Endothelial cell of umbilical vein (primary cell): ENCODE results near the gene FBXO4. TPM values are rescaled to one million over a fixed set of nuclear protein-coding genes. Genes with fewer than 3 reads are reported as not detected.

ENCODE experiments used
- BruUV-seq: library from RNA; stranded (reverse); fragments of 400-500 nt; replicated peaks from 2 replicates; lab custom pipeline; 2021; lab: Mats Ljungman, UMichigan
- CTCF ChIA-PET: fragments of 300-600, 350-600 bp; sonication (Branson Sonifier 250); formaldehyde crosslinking; loops from one replicate; lab custom pipeline; 2021; ENCODE audit warnings: antibody characterized with exemption, inconsistent platforms; lab: Charles Lee
- POLR2A ChIA-PET: fragments of 300-600, 350-600 bp; sonication (Branson Sonifier 250); formaldehyde crosslinking; loops from one replicate; lab custom pipeline; 2021; ENCODE audit warnings: antibody characterized with exemption, inconsistent platforms; lab: Charles Lee
- DNase-seq: peaks from one replicate; pipeline ENCODE4 v3.0.0-alpha.2; 2011; ENCODE audit warnings: low read depth, low spot score
- FAIRE-seq: peaks from 2 replicates; lab custom pipeline; 2011; peaks lifted over from hg19 to GRCh38; lab: Jason Lieb, UNC
- H2AFZ ChIP-seq: 2 replicates; pipeline ENCODE4 v1.6.0; 2012; ENCODE audit warnings: low read depth, low read length, control low read depth, inconsistent platforms
- H3K27ac ChIP-seq: 2 replicates; pipeline ENCODE4 v1.5.1; 2011; ENCODE audit warnings: low read depth, mild to moderate bottlenecking, control low read depth, low read length, moderate library complexity; ENCODE audit not compliant: insufficient read depth
- H3K27me3 ChIP-seq, 2 experiments: 2 replicates each; pipeline versions ENCODE4 v1.6.0 to v1.6.1; 2011; ENCODE audit warnings: low read length in 2 of 2, mixed read lengths in 1 of 2; ENCODE audit not compliant: control insufficient read depth in 2 of 2, insufficient read depth in 2 of 2
- H3K36me3 ChIP-seq, 2 experiments: 2 replicates in 1 of 2; 3 replicates in 1 of 2; pipeline ENCODE4 v1.5.1; 2011; ENCODE audit warnings: low read length in 2 of 2, mild to moderate bottlenecking in 1 of 2, moderate library complexity in 1 of 2; ENCODE audit not compliant: control insufficient read depth in 2 of 2, insufficient read depth in 2 of 2; ENCODE audit errors: extremely low read depth in 1 of 2
- H3K4me1 ChIP-seq: 3 replicates; pipeline ENCODE4 v1.5.1; 2011; ENCODE audit warnings: mild to moderate bottlenecking, low read length; ENCODE audit not compliant: control insufficient read depth, insufficient read depth; ENCODE audit errors: extremely low read depth
- H3K4me2 ChIP-seq: 2 replicates; pipeline ENCODE4 v1.6.1; 2011; ENCODE audit warnings: low read length, control low read depth, mixed read lengths; ENCODE audit not compliant: insufficient read depth
- H3K4me3 ChIP-seq, 3 experiments: fragments of 200-600 bp in 1 of 3; sonication (generic), shearing (Covaris generic) in 1 of 3; replicated peaks in 1 of 3; 2 replicates each; pipeline ENCODE4 v1.5.1; 2011 to 2016; ENCODE audit warnings: control low read depth in 3 of 3, low read length in 3 of 3, mild to moderate bottlenecking in 2 of 3, inconsistent platforms in 1 of 3, low read depth in 1 of 3, moderate library complexity in 1 of 3; ENCODE audit not compliant: insufficient read depth in 1 of 3
- H3K79me2 ChIP-seq: 2 replicates; pipeline ENCODE4 v1.6.0; 2012; ENCODE audit warnings: low read length, inconsistent platforms; ENCODE audit not compliant: control insufficient read depth, insufficient read depth
- H3K9ac ChIP-seq: replicated peaks from 2 replicates; pipeline ENCODE3; 2011; ENCODE audit warnings: low read length, control low read depth; ENCODE audit not compliant: insufficient read depth; ENCODE audit errors: extremely low read depth
- H3K9me1 ChIP-seq: replicated peaks from 3 replicates; pipeline ENCODE4 v1.6.0; 2011; ENCODE audit warnings: mild to moderate bottlenecking, low read length; ENCODE audit not compliant: control insufficient read depth, insufficient read depth; ENCODE audit errors: extremely low read depth
- H3K9me3 ChIP-seq: replicated peaks from 2 replicates; pipeline ENCODE4 v1.5.1; 2012; ENCODE audit warnings: low read length, inconsistent platforms; ENCODE audit not compliant: control insufficient read depth, insufficient read depth
- H4K20me1 ChIP-seq: replicated peaks from 2 replicates; pipeline ENCODE3; 2011; ENCODE audit warnings: mild to moderate bottlenecking, low read length; ENCODE audit not compliant: control insufficient read depth, insufficient read depth; ENCODE audit errors: extremely low read depth
- EZH2 ChIP-seq: IDR thresholded peaks from 2 replicates; pipeline ENCODE4 v1.6.1; 2012; ENCODE audit warnings: borderline replicate concordance, low read depth, mild to moderate bottlenecking, moderate library complexity, low read length, inconsistent platforms; ENCODE audit not compliant: severe bottlenecking
- FOS ChIP-seq: IDR thresholded peaks from 2 replicates; pipeline ENCODE4 v1.6.1; 2011; ENCODE audit warnings: mild to moderate bottlenecking, low read length, moderate library complexity, borderline replicate concordance; ENCODE audit not compliant: insufficient read depth
- GATA2 ChIP-seq: IDR thresholded peaks from 2 replicates; pipeline ENCODE4 v1.7.0; 2011; ENCODE audit warnings: low read depth, mild to moderate bottlenecking, moderate library complexity, mixed read lengths, low read length; ENCODE audit not compliant: insufficient read length, insufficient read depth
- JUN ChIP-seq: IDR thresholded peaks from 2 replicates; pipeline ENCODE4 v1.6.1; 2011; ENCODE audit warnings: borderline replicate concordance, low read depth; ENCODE audit not compliant: insufficient read length, insufficient read depth
- MYC ChIP-seq: IDR thresholded peaks from one replicate; pipeline ENCODE4 v1.6.1; 2011; ENCODE audit warnings: mild to moderate bottlenecking, low read depth, low read length
- POLR2A ChIP-seq: IDR thresholded peaks from 2 replicates; pipeline ENCODE4 v1.6.1; 2012; ENCODE audit warnings: low read depth, mild to moderate bottlenecking, control low read depth, low read length
- POLR2AphosphoS5 ChIP-seq: IDR thresholded peaks from 2 replicates; pipeline ENCODE4 v1.6.1; 2012; ENCODE audit warnings: low read depth, mild to moderate bottlenecking, control low read depth, low read length, moderate library complexity; ENCODE audit not compliant: insufficient read depth
- dilution Hi-C: fragments of 300-500 bp; cut with MboI; formaldehyde crosslinking; loops from one replicate; pipeline ENCODE4 v1.15.0; 2019; ENCODE audit warnings: low sequenced_read_pairs; ENCODE audit not compliant: extremely low pct_ligation_motif_present
- intact Hi-C: fragments of 100-400 bp; cut with micrococcal nuclease; formaldehyde crosslinking; loops from one replicate; pipeline ENCODE4 v1.10.0; 2022
- polyA plus RNA-seq, 4 experiments: library from polyadenylated mRNA; depleted of rRNA in 3 of 4; stranded (reverse) in 3 of 4; unstranded in 1 of 4; fragments of >200 nt; gene quantifications; 2 replicates each; pipeline versions ENCODE4 v1.2.1 to v1.2.3, GENCODE V29; 2011 to 2012; ENCODE audit warnings: missing spikeins in 1 of 4
- total RNA-seq: library from RNA; stranded (reverse); gene quantifications from 2 replicates; pipeline ENCODE4 v1.2.3, GENCODE V29; 2021
- TF ChIP-seq, protein P1 (sequence below): IDR thresholded peaks from 2 replicates; pipeline ENCODE4 v1.6.1; 2011; ENCODE audit not compliant: insufficient read depth, insufficient read length
- TF ChIP-seq, protein P2 (sequence below), 2 donors: IDR thresholded peaks; 1 replicate in 1 of 2; 2 replicates in 1 of 2; pipeline ENCODE4 v1.5.1; 2011; ENCODE audit warnings: low read length in 2 of 2, mild to moderate bottlenecking in 2 of 2, moderate library complexity in 2 of 2, control low read depth in 1 of 2, inconsistent platforms in 1 of 2, low read depth in 1 of 2; ENCODE audit not compliant: insufficient read depth in 1 of 2; ENCODE audit errors: extremely low read depth in 1 of 2

The FBXO4 gene
- total and polyA plus RNA-seq, 2 donors (not counting 3 experiments of a cell fraction or from before 2014, with no cell fraction given), result 4.4 to 7.7 TPM

DNA sequence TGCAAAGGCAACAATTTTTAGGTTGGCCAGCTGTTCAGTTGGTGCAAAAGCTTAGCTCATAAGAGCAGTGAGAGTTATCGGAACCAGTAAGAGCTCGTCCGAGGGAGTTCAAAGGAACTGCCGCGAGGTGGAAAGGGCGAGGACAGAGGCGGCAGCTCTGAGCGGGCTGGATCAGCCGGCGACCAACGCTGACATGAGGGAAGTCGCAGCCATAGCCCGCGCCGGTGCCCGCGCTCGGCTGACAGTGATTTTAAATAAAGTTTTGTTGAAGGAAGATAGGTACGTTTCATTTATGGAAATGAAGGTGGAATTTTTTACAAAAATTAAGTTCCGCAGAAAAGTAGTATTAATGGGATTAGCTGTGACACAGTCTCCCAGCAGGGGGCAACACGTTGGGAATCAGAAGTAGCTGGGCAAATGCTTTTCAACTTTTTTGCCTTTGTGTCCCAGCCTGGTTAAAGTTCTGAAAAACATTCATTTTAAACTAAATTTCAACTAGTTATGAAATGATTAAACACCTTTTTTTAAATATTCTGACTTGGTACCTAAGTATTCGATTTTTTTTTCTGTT, 43.2 kb downstream of the FBXO4 start:
- Histone ChIP-seq H3K9me3 (no peaks in the 10 kb centered on the region), H3K9ac (no peak overlapping the region), H4K20me1 (no peaks in the 10 kb centered on the region), H3K4me3 (no peak overlapping the region), H2AFZ (no peak overlapping the region), H3K79me2 (no peaks in the 10 kb centered on the region), H3K27me3 (no peaks in the 10 kb centered on the region), H3K9me1 (no peaks in the 10 kb centered on the region), H3K36me3 (no peaks in the 10 kb centered on the region), H3K4me1 (no peaks in the 10 kb centered on the region), H3K27ac (no peak overlapping the region), H3K4me2 (no peak overlapping the region)
- FAIRE-seq, result no peak
- TF ChIP-seq GATA2 (no peak), FOS (no peak), POLR2A (no peak), MYC (no peak), POLR2AphosphoS5 (no peak), EZH2 (no peak), JUN (no peak)
- TF ChIP-seq, protein P1, sequence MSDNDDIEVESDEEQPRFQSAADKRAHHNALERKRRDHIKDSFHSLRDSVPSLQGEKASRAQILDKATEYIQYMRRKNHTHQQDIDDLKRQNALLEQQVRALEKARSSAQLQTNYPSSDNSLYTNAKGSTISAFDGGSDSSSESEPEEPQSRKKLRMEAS, result no peak
- TF ChIP-seq, protein P2, sequence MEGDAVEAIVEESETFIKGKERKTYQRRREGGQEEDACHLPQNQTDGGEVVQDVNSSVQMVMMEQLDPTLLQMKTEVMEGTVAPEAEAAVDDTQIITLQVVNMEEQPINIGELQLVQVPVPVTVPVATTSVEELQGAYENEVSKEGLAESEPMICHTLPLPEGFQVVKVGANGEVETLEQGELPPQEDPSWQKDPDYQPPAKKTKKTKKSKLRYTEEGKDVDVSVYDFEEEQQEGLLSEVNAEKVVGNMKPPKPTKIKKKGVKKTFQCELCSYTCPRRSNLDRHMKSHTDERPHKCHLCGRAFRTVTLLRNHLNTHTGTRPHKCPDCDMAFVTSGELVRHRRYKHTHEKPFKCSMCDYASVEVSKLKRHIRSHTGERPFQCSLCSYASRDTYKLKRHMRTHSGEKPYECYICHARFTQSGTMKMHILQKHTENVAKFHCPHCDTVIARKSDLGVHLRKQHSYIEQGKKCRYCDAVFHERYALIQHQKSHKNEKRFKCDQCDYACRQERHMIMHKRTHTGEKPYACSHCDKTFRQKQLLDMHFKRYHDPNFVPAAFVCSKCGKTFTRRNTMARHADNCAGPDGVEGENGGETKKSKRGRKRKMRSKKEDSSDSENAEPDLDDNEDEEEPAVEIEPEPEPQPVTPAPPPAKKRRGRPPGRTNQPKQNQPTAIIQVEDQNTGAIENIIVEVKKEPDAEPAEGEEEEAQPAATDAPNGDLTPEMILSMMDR (IDR thresholded peaks at IDR 0.05; ENCODE audit: extremely low read depth in 1 of 2, insufficient read depth in 1 of 2, low read depth in 1 of 2, low read length in 2 of 2), result no peak
- ChIA-PET POLR2A (no interaction called here), CTCF (interaction anchor here (0.9 to 1.1 kb wide), 2 partner anchors 12 to 799 kb away, joined by 3 to 5 read pairs; no protein-coding TSS in a partner anchor)
- intact Hi-C loops, result no loop called here
- dilution Hi-C loops, result no loop called here
- no TSS peak for BruUV-seq
- DNase-seq, result no peak
